ENCODE measurements around the gene APOBEC3C. TPM values are rescaled to one million over a fixed set of nuclear protein-coding genes. Genes with fewer than 3 reads are reported as not detected.

APOBEC3C gene
- total RNA-seq, 1 donor from 2014 or later, result 4.2 TPM

GRCh38 chr22:38966942-38967341 is 47.1 kb upstream of the APOBEC3C start:
- no peaks in the 10 kb centered on the region for H3K36me3 Mint-ChIP-seq (ENCODE audit: insufficient read depth)
- DNase-seq (ENCODE audit: low spot score, unreplicated experiment), result no peak
- no peak overlapping the region for H3K4me3 Mint-ChIP-seq (ENCODE audit: low read depth)
- H3K9me3 Mint-ChIP-seq (ENCODE audit: low read depth), result no peaks in the 10 kb centered on the region
- TF ChIP-seq, protein P1, sequence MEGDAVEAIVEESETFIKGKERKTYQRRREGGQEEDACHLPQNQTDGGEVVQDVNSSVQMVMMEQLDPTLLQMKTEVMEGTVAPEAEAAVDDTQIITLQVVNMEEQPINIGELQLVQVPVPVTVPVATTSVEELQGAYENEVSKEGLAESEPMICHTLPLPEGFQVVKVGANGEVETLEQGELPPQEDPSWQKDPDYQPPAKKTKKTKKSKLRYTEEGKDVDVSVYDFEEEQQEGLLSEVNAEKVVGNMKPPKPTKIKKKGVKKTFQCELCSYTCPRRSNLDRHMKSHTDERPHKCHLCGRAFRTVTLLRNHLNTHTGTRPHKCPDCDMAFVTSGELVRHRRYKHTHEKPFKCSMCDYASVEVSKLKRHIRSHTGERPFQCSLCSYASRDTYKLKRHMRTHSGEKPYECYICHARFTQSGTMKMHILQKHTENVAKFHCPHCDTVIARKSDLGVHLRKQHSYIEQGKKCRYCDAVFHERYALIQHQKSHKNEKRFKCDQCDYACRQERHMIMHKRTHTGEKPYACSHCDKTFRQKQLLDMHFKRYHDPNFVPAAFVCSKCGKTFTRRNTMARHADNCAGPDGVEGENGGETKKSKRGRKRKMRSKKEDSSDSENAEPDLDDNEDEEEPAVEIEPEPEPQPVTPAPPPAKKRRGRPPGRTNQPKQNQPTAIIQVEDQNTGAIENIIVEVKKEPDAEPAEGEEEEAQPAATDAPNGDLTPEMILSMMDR (IDR thresholded peaks at IDR 0.05; ENCODE audit: unreplicated experiment), result no peak
- H3K27ac Mint-ChIP-seq, result no peak overlapping the region
- H3K4me1 Mint-ChIP-seq (ENCODE audit: low read depth), result peaks cover 5% of the 10 kb centered on the region
- peaks cover 21% of the 10 kb centered on the region for H3K27me3 Mint-ChIP-seq

DNA sequence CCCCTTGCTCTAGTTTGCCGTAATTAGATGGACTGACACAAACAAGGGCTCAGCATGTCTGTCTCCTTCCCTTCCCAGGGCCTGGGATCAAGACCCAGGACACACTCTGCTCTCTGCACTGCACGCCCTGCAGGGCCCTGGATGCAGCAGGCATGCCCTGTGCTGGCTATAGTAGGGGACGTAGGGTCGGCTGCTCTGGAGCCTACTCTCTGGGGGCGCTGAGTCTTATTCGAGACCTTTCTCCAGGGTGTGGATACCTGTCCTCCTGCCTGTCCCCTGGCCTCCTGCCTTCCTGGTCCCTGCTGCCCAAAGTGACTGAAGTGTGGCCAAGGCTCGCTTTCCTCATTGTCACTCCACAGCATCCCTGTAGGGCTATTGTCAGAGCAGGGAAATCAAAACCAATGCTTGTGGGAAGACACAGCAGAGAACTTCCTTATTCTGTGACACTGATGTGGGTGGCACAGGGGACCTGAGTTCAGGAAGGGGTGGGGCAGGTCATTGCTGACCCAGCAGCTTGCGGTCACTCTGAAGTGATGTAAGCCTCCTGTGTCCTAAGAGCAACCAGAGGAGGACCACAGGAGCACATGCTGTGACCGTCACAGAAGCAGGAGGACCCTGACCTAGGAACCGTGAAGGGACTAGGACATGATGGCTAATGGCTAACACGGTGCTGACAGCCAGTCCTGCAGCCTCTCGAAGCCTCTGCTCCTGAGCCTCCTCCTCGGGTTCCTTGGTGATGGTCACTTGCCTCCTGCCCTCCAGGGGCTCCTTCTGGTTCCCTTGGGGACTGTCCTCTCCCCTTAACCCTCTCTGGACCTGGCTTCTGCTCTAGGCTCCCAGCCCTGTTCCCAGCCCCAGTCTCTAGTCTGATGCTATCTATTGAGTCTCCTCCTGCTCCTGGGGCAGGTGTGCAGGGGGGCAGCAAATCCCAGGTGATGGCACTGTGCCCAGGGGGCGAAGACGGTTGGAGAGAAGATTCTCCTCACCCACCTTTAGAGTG is 46.3 kb upstream of the APOBEC3C start:
- TF ChIP-seq, protein P1 (IDR thresholded peaks at IDR 0.05; ENCODE audit: unreplicated experiment), result no peak
- Mint-ChIP-seq H3K27me3 (peaks cover 21% of the 10 kb centered on the region), H3K4me3 (ENCODE audit: low read depth) (no peak overlapping the region), H3K27ac (no peak overlapping the region), H3K9me3 (ENCODE audit: low read depth) (no peaks in the 10 kb centered on the region), H3K4me1 (ENCODE audit: low read depth) (peaks cover 5% of the 10 kb centered on the region), H3K36me3 (ENCODE audit: insufficient read depth) (no peaks in the 10 kb centered on the region)
- no peak for DNase-seq (ENCODE audit: low spot score, unreplicated experiment)

DNA sequence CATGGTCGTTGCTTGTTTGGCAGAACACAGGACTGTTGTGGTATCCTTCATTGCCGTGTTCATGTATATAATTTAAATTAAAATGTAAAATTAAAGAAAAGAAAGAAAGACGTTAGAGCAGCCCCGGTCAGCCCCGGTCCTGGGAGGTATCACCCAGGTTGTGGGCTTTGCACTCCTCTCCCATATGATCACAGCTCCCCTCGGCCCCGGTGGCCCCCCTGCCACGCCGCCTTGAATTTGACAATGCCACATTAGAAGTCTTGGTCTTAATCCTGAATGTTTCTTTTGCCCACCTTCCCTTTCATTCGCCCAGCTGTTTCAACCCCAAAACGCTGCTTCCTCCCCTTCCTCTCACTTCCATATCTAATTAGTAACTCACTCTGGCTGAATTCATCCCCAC is 45.3 kb upstream of the APOBEC3C start:
- no peak for DNase-seq (ENCODE audit: low spot score, unreplicated experiment)
- Mint-ChIP-seq H3K27me3 (peaks cover 21% of the 10 kb centered on the region), H3K4me1 (ENCODE audit: low read depth) (peaks cover 3% of the 10 kb centered on the region), H3K27ac (no peak overlapping the region), H3K9me3 (ENCODE audit: low read depth) (no peaks in the 10 kb centered on the region), H3K36me3 (ENCODE audit: insufficient read depth) (no peaks in the 10 kb centered on the region), H3K4me3 (ENCODE audit: low read depth) (no peak overlapping the region)
- TF ChIP-seq, protein P1 (IDR thresholded peaks at IDR 0.05; ENCODE audit: unreplicated experiment), result no peak

DNA sequence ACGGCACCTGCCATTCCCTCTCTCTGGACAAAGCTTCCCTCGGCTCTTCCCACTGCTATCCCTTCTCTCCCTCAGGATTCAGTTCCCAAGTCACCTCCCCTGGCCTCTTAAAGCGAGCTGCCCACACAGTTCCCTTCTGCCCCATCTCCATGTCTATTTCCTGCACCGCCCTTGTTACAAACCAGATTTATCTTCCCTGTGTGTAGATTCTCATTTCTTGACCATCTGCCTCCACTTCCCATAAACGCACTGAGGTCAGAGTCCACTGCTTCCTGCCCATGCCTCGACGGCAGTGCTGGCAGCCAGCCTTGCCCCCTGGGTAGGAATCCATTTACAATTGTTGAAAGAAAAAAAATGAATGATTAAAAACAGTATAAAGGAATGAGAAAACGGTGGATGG is 43.5 kb upstream of the APOBEC3C start:
- no peaks in the 10 kb centered on the region for H3K36me3 Mint-ChIP-seq (ENCODE audit: insufficient read depth)
- peaks cover 21% of the 10 kb centered on the region for H3K27me3 Mint-ChIP-seq
- no peak for DNase-seq (ENCODE audit: low spot score, unreplicated experiment)
- no peaks in the 10 kb centered on the region for H3K9me3 Mint-ChIP-seq (ENCODE audit: low read depth)
- H3K4me1 Mint-ChIP-seq (ENCODE audit: low read depth), result no peaks in the 10 kb centered on the region
- H3K27ac Mint-ChIP-seq, result no peak overlapping the region
- no peak overlapping the region for H3K4me3 Mint-ChIP-seq (ENCODE audit: low read depth)
- TF ChIP-seq, protein P1 (IDR thresholded peaks at IDR 0.05; ENCODE audit: unreplicated experiment), result no peak

DNA sequence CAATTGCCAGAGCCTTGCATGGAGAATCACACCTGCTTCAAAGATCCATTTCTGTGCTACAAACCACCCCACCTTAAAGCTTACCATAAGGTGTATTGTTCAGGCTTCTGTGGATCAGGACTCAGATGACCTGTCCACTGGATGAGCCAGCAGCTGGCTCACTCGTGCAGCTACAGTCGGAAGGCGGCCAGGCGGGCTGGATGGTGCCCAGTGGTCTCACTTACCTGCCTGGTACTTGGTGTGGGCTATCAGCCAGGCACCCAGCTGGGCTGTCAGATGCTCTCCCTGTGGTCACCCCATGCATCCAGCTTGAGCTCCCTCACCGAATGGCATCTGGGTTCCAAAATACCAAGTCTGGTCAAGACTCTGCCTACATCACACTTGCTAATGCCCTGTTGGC is 42.9 kb upstream of the APOBEC3C start:
- H3K4me3 Mint-ChIP-seq (ENCODE audit: low read depth), result no peak overlapping the region
- H3K4me1 Mint-ChIP-seq (ENCODE audit: low read depth), result no peaks in the 10 kb centered on the region
- TF ChIP-seq, protein P1 (IDR thresholded peaks at IDR 0.05; ENCODE audit: unreplicated experiment), result no peak
- no peak for DNase-seq (ENCODE audit: low spot score, unreplicated experiment)
- H3K9me3 Mint-ChIP-seq (ENCODE audit: low read depth), result no peaks in the 10 kb centered on the region
- H3K27ac Mint-ChIP-seq, result no peak overlapping the region
- peaks cover 21% of the 10 kb centered on the region for H3K27me3 Mint-ChIP-seq
- H3K36me3 Mint-ChIP-seq (ENCODE audit: insufficient read depth), result no peaks in the 10 kb centered on the region
